Measurements from ENCODE around the gene CDK14. TPM values are rescaled to one million over a fixed set of nuclear protein-coding genes. Genes with fewer than 3 reads are reported as not detected.

The CDK14 gene
- total and polyA plus RNA-seq, 10 of the 15 experiments (the other 5 are each of a cell fraction or from before 2014, with no cell fraction given): 6.5 to 61.3 (median 24.2) TPM

DNA sequence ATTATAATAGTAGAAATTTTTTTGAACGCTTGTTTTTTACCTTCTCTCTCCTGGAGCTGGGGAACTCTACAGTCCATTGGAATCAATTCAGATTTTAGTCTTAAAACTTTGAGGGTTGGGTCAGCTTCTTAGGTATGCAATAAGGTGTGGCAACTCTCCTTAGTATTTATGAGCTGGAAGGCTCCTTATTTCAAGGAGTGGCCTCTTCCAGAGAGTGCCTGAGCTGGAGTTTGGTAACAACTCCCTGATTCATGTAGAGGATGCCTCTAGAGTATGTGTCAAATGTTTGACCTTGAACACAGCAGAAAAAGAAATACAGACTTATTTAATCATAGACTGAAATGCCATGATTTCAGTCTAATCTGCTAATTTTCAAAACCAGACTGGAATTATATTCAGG, 11.1 kb downstream of the CDK14 start:
- TF ChIP-seq KLF5 (IDR thresholded peaks at IDR 0.05; ENCODE audit: partially characterized antibody): no peak
- TF ChIP-seq NFIC (IDR thresholded peaks at IDR 0.05; ENCODE audit: low read depth, low read length): no peak
- TF ChIP-seq, protein P1, sequence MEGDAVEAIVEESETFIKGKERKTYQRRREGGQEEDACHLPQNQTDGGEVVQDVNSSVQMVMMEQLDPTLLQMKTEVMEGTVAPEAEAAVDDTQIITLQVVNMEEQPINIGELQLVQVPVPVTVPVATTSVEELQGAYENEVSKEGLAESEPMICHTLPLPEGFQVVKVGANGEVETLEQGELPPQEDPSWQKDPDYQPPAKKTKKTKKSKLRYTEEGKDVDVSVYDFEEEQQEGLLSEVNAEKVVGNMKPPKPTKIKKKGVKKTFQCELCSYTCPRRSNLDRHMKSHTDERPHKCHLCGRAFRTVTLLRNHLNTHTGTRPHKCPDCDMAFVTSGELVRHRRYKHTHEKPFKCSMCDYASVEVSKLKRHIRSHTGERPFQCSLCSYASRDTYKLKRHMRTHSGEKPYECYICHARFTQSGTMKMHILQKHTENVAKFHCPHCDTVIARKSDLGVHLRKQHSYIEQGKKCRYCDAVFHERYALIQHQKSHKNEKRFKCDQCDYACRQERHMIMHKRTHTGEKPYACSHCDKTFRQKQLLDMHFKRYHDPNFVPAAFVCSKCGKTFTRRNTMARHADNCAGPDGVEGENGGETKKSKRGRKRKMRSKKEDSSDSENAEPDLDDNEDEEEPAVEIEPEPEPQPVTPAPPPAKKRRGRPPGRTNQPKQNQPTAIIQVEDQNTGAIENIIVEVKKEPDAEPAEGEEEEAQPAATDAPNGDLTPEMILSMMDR (IDR thresholded peaks at IDR 0.05 in 2 of 3, conservative IDR thresholded peaks at IDR 0.05 in 1 of 3; ENCODE audit: control insufficient read depth in 2 of 3, extremely low read depth in 1 of 3, insufficient read depth in 1 of 3, low read depth in 3 of 3, low read length in 3 of 3): no peak
- TF ChIP-seq ESRRA (IDR thresholded peaks at IDR 0.05; ENCODE audit: low read length): no peak
- no peak for TF ChIP-seq CREB1 (IDR thresholded peaks at IDR 0.05; ENCODE audit: low read depth)
- TF ChIP-seq LARP7 (IDR thresholded peaks at IDR 0.05): no peak
- TF ChIP-seq, protein P2, sequence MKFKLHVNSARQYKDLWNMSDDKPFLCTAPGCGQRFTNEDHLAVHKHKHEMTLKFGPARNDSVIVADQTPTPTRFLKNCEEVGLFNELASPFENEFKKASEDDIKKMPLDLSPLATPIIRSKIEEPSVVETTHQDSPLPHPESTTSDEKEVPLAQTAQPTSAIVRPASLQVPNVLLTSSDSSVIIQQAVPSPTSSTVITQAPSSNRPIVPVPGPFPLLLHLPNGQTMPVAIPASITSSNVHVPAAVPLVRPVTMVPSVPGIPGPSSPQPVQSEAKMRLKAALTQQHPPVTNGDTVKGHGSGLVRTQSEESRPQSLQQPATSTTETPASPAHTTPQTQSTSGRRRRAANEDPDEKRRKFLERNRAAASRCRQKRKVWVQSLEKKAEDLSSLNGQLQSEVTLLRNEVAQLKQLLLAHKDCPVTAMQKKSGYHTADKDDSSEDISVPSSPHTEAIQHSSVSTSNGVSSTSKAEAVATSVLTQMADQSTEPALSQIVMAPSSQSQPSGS (IDR thresholded peaks at IDR 0.05; ENCODE audit: low read length): no peak
- no peak for TF ChIP-seq GATAD2B (conservative IDR thresholded peaks at IDR 0.05; ENCODE audit: low read depth)
- TF ChIP-seq NFXL1 (IDR thresholded peaks at IDR 0.05; ENCODE audit: borderline replicate concordance): no peak
- no peak for TF ChIP-seq SUPT20H (IDR thresholded peaks at IDR 0.05; ENCODE audit: borderline replicate concordance, control insufficient read depth, low read depth, low read length)
- TF ChIP-seq ETV6 (conservative IDR thresholded peaks at IDR 0.05 in 1 of 2, IDR thresholded peaks at IDR 0.05 in 1 of 2; ENCODE audit: borderline replicate concordance in 1 of 2, low read depth in 1 of 2): no peak
- no peak for TF ChIP-seq HCFC1 (IDR thresholded peaks at IDR 0.05; ENCODE audit: low read length)
- no peak for TF ChIP-seq NR2C2 (IDR thresholded peaks at IDR 0.05; ENCODE audit: borderline replicate concordance, control insufficient read depth, insufficient read length, low read depth)
- TF ChIP-seq ZNF217 (IDR thresholded peaks at IDR 0.05): no peak
- no peak for TF ChIP-seq SIN3A (IDR thresholded peaks at IDR 0.05; ENCODE audit: low read depth, low read length)
- H3K4me2 ChIP-seq (ENCODE audit: control insufficient read depth, insufficient read depth): no peak overlapping the region
- intact Hi-C loops (cut with micrococcal nuclease; ENCODE audit: unreplicated experiment): no loop called here
- ChIA-PET POLR2A (interaction anchor here (0.5 to 2.1 kb wide), 2 partner anchors 10 to 255 kb away, joined by 3 to 5 read pairs; no protein-coding TSS in a partner anchor), SMC1A (ENCODE audit: uncharacterized antibody, unreplicated experiment) (interaction anchor here (0.7 to 7.0 kb wide), 9 partner anchors 10 to 95 kb away, joined by 3 to 45 read pairs (median 4); partner anchors contain the start of gene CDK14), RAD21 (ENCODE audit: unreplicated experiment) (interaction anchor here (0.7 to 2.5 kb wide), 3 partner anchors 10 to 152 kb away, joined by 3 to 5 read pairs (median 3); no protein-coding TSS in a partner anchor), CTCF (interaction anchor here (0.5 to 2.2 kb wide), 4 partner anchors 10 to 161 kb away, joined by 3 to 8 read pairs (median 4); partner anchors contain the start of gene CDK14)
- DNase-seq (ENCODE audit: low read depth, low spot score): no peak
- H3K4me3 ChIP-seq: no peak overlapping the region
- H3K9me3 ChIP-seq (replicated peaks; ENCODE audit: control insufficient read depth, insufficient read depth, low read length): no peaks in the 10 kb centered on the region
- no peak overlapping the region for H3K27ac ChIP-seq (ENCODE audit: control insufficient read depth, insufficient read depth)
- in situ Hi-C loops (cut with MboI): no loop called here
- no peak overlapping the region for H2AFZ ChIP-seq (ENCODE audit: control insufficient read depth, low read depth, low read length)
- H3K9ac ChIP-seq (ENCODE audit: control insufficient read depth, insufficient read depth, low read length): no peak overlapping the region
- H3K27me3 ChIP-seq (replicated peaks in 1 of 2; ENCODE audit: control insufficient read depth in 2 of 2, insufficient read depth in 2 of 2, low read length in 1 of 2): no peaks in the 10 kb centered on the region
- FAIRE-seq: no peak
- 100% methylated on average over 1 of the region's 1 CpG for WGBS (ENCODE audit: insufficient coverage, insufficient replicate concordance, low lambda C conversion rate, missing lambda C conversion rate)
- no peak for ATAC-seq
- H3K79me2 ChIP-seq (ENCODE audit: control insufficient read depth, insufficient read depth, low read length): peaks cover 8% of the 10 kb centered on the region
- no TSS peak for BruUV-seq (replicated peaks)
- H4K20me1 ChIP-seq (ENCODE audit: control insufficient read depth, insufficient read depth): no peaks in the 10 kb centered on the region
- H3K36me3 ChIP-seq (ENCODE audit: control insufficient read depth in 2 of 2, insufficient read depth in 2 of 2, low read length in 1 of 2): no peaks in the 10 kb centered on the region
- peaks cover 16% of the 10 kb centered on the region for H3K4me1 ChIP-seq (ENCODE audit: control insufficient read depth, insufficient read depth, low read length)

All from GM12878 (cell line).